22Rv1 (cell line): ENCODE measurements around the gene DYNC2H1.

ENCODE experiments used
- H3K27ac ChIP-seq: fragments of 450-650 bp; 2 replicates; pipeline ENCODE4 v1.5.1; 2017
- CTCF ChIP-seq: fragments of 450-650 bp; IDR thresholded peaks from 2 replicates; pipeline ENCODE4 v1.5.1; 2017; ENCODE audit warnings: mild to moderate bottlenecking
- ZFX ChIP-seq: fragments of 450-650 bp; IDR thresholded peaks from 2 replicates; pipeline ENCODE4 v1.6.1; 2017; ENCODE audit warnings: antibody characterized with exemption, borderline replicate concordance

Gene DYNC2H1

GRCh38 chr11:103420593-103420992 lies 311.4 kb downstream of the DYNC2H1 start:
- TF ChIP-seq ZFX (no peak), CTCF (no peak)
- no peak overlapping the region for H3K27ac ChIP-seq

GRCh38 chr11:103433386-103434072 lies 324.3 kb downstream of the DYNC2H1 start:
- no peak overlapping the region for H3K27ac ChIP-seq

GRCh38 chr11:103434073-103434411 lies 324.8 kb downstream of the DYNC2H1 start:
- TF ChIP-seq CTCF (no peak), ZFX (no peak)
- H3K27ac ChIP-seq: no peak overlapping the region

More at GRCh38 chr11:103433386-103434072, 324.3 kb downstream of the DYNC2H1 start:
- TF ChIP-seq ZFX (no peak), CTCF (no peak)

- no peak overlapping the region for H3K27ac ChIP-seq
- TF ChIP-seq CTCF (no peak), ZFX (no peak)
These were observed 327.0 kb downstream of the DYNC2H1 start for GRCh38 chr11:103436131-103436770.

- peak overlapping the region; percentile 49 for H3K27ac ChIP-seq
- TF ChIP-seq CTCF (no peak), ZFX (no peak)
These were observed 331.8 kb downstream of the DYNC2H1 start for GRCh38 chr11:103441021-103441420.

- no peak for TF ChIP-seq ZFX
- no peak for TF ChIP-seq CTCF
- no peak overlapping the region for H3K27ac ChIP-seq
These were observed 339.7 kb downstream of the DYNC2H1 start for GRCh38 chr11:103448966-103449365.

- H3K27ac ChIP-seq: no peak overlapping the region
- TF ChIP-seq ZFX: no peak
- TF ChIP-seq CTCF: no peak
These were observed 341.0 kb downstream of the DYNC2H1 start for GRCh38 chr11:103450241-103450640.
